Measurements from ENCODE around the gene ATP13A4. TPM values are rescaled to one million over a fixed set of nuclear protein-coding genes. Genes with fewer than 3 reads are reported as not detected.

Gene ATP13A4
- total and polyA plus RNA-seq, 2 of the 4 experiments (the other 2 are of a cell fraction): under 0.01 TPM; not detected in 1

- no peak overlapping the region for H2AK9ac ChIP-seq (replicated peaks; ENCODE audit: low read depth, low read length, poor library complexity)
- no peak overlapping the region for H2AFZ ChIP-seq (replicated peaks; ENCODE audit: low read length, poor library complexity)
- H3K56ac ChIP-seq (ENCODE audit: extremely low read depth, insufficient read depth, low read length): no peak overlapping the region
- H4K8ac ChIP-seq (ENCODE audit: low read depth in 2 of 2, low read length in 2 of 2): no peak overlapping the region
- ATAC-seq (ENCODE audit: low read depth) (no peak), DNase-seq (no peak)
- H4K5ac ChIP-seq (ENCODE audit: low read depth, low read length): no peak overlapping the region
- no peak overlapping the region for H3K14ac ChIP-seq (replicated peaks; ENCODE audit: low read depth, low read length)
- no peaks in the 10 kb centered on the region for H3K9me1 ChIP-seq (ENCODE audit: insufficient read depth, low read length)
- no peaks in the 10 kb centered on the region for H3K79me1 ChIP-seq (ENCODE audit: low read depth in 1 of 2, low read length in 2 of 2)
- no peak overlapping the region for H2BK20ac ChIP-seq (ENCODE audit: low read depth, low read length)
- no peaks in the 10 kb centered on the region for H3K9me3 ChIP-seq (ENCODE audit: control insufficient read depth, insufficient read depth, low read length)
- BruUV-seq (replicated peaks): no TSS peak
- no peak overlapping the region for H3K4me3 ChIP-seq (ENCODE audit: insufficient read depth, low read depth, low read length)
- H3K27me3 ChIP-seq (ENCODE audit: control insufficient read depth, insufficient read depth, low read length): no peaks in the 10 kb centered on the region
- no peak overlapping the region for H3K27ac ChIP-seq (ENCODE audit: insufficient read depth, low read length)
- intact Hi-C loops (cut with micrococcal nuclease): no loop called here
- no peak overlapping the region for H2BK5ac ChIP-seq (ENCODE audit: low read depth, low read length, poor library complexity, severe bottlenecking)
- H3K18ac ChIP-seq (ENCODE audit: low read depth, low read length): no peak overlapping the region
- no peaks in the 10 kb centered on the region for H3K36me3 ChIP-seq (ENCODE audit: control insufficient read depth, insufficient read depth, low read length)
- H4K20me1 ChIP-seq (ENCODE audit: insufficient read depth, low read length): no peaks in the 10 kb centered on the region
- TF ChIP-seq RAD21 (IDR thresholded peaks at IDR 0.05; ENCODE audit: low read length): no peak
- no peak for TF ChIP-seq POLR2A (IDR thresholded peaks at IDR 0.05; ENCODE audit: low read depth, low read length)
- no peak for TF ChIP-seq CHD1 (IDR thresholded peaks at IDR 0.05; ENCODE audit: low read depth, low read length)
- no peak for TF ChIP-seq CEBPB (IDR thresholded peaks at IDR 0.05; ENCODE audit: low read depth, low read length)
- TF ChIP-seq FOS (IDR thresholded peaks at IDR 0.05; ENCODE audit: low read depth, low read length): no peak
- no peak for TF ChIP-seq SMC3 (IDR thresholded peaks at IDR 0.05; ENCODE audit: low read depth, low read length)
- TF ChIP-seq RFX5 (IDR thresholded peaks at IDR 0.05; ENCODE audit: low read depth, low read length): no peak
- no peak for TF ChIP-seq MAFK (IDR thresholded peaks at IDR 0.05; ENCODE audit: low read depth, low read length)
- TF ChIP-seq, protein P1, sequence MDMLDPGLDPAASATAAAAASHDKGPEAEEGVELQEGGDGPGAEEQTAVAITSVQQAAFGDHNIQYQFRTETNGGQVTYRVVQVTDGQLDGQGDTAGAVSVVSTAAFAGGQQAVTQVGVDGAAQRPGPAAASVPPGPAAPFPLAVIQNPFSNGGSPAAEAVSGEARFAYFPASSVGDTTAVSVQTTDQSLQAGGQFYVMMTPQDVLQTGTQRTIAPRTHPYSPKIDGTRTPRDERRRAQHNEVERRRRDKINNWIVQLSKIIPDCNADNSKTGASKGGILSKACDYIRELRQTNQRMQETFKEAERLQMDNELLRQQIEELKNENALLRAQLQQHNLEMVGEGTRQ (IDR thresholded peaks at IDR 0.05; ENCODE audit: low read depth, low read length): no peak
- TF ChIP-seq NFE2L2 (IDR thresholded peaks at IDR 0.05; ENCODE audit: low read depth, low read length): no peak
- no peak for TF ChIP-seq MXI1 (IDR thresholded peaks at IDR 0.05; ENCODE audit: borderline replicate concordance, low read depth, low read length)
- no peak for TF ChIP-seq MAZ (IDR thresholded peaks at IDR 0.05; ENCODE audit: borderline replicate concordance, low read depth, low read length)
- TF ChIP-seq RCOR1 (IDR thresholded peaks at IDR 0.05; ENCODE audit: insufficient replicate concordance, low read length): no peak
- no peak for TF ChIP-seq BHLHE40 (IDR thresholded peaks at IDR 0.05; ENCODE audit: low read depth, low read length)
- no peak for TF ChIP-seq ELK1 (IDR thresholded peaks at IDR 0.05; ENCODE audit: borderline replicate concordance, low read depth, low read length)
- no peak for TF ChIP-seq CTCF (conservative IDR thresholded peaks at IDR 0.05; ENCODE audit: low read depth, low read length)
- H3K4me2 ChIP-seq (ENCODE audit: low read depth, low read length): no peak overlapping the region
- no peak overlapping the region for H3K4ac ChIP-seq (ENCODE audit: low read depth, low read length)
- no peak overlapping the region for H3K9ac ChIP-seq (ENCODE audit: low read depth, low read length)
- dilution Hi-C loops (cut with HindIII; ENCODE audit: low sequenced_read_pairs, unreplicated experiment): no loop called here
- no peak overlapping the region for H2AK5ac ChIP-seq (ENCODE audit: low read depth, low read length)
- H2BK15ac ChIP-seq (ENCODE audit: low read depth, low read length): no peak overlapping the region
- H3K4me1 ChIP-seq (ENCODE audit: control insufficient read depth, insufficient read depth, low read length): no peaks in the 10 kb centered on the region
- CTCF ChIA-PET: interaction anchor here (0.5 kb wide), 1 partner anchor 1062 kb away, joined by 3 read pairs; no protein-coding TSS in a partner anchor
- in situ Hi-C loops (cut with MboI; ENCODE audit: low sequenced_read_pairs): no loop called here
- no CpG with 5 or more reads among the region's 1 CpG for WGBS, 2 experiments (ENCODE audit: extremely low coverage in 2 of 2, insufficient read length in 1 of 2)
- no peak overlapping the region for H4K91ac ChIP-seq (ENCODE audit: insufficient read depth, low read depth, low read length)
- H2BK120ac ChIP-seq (ENCODE audit: low read depth, low read length): no peak overlapping the region
- H3K23ac ChIP-seq (ENCODE audit: low read depth, low read length): no peak overlapping the region
- POLR2A ChIA-PET (ENCODE audit: unreplicated experiment): no interaction called here
These were observed 10.4 kb downstream of the ATP13A4 start for GRCh38 chr3:193544289-193544688.

Data from IMR-90 (cell line).